SJCRH30 (cell line): ENCODE data around the gene ASL. TPM values are rescaled to one million over a fixed set of nuclear protein-coding genes. Genes with fewer than 3 reads are reported as not detected.
A peak's percentile ranks its signal among the peaks of the same experiment; 100 is the strongest.
"Not testable (repeated sequence)": the region's sequence is repeated elsewhere in the genome, so short reads cannot be mapped to it uniquely, and the experiment has no call there.

Experiments
- DNase-seq, 2 experiments: peaks; one replicate each; pipeline ENCODE4 v3.0.0-alpha.2; 2015 to 2020
- H3K27ac ChIP-seq: fragments of 250-450 bp; sonication (Bioruptor Pico); 2 replicates; pipeline ENCODE4 v1.5.1; 2020; ENCODE audit warnings: mild to moderate bottlenecking, moderate library complexity
- H3K27me3 ChIP-seq: fragments of 250-450 bp; sonication (Bioruptor Pico); 2 replicates; pipeline ENCODE4 v1.5.1; 2020; ENCODE audit warnings: mild to moderate bottlenecking, moderate library complexity
- H3K36me3 ChIP-seq: fragments of 250-450 bp; sonication (Bioruptor Pico); 2 replicates; pipeline ENCODE4 v1.5.1; 2020; ENCODE audit warnings: mild to moderate bottlenecking, moderate library complexity
- H3K4me1 ChIP-seq: fragments of 250-450 bp; sonication (Bioruptor Pico); 2 replicates; pipeline ENCODE4 v1.5.1; 2020; ENCODE audit warnings: mild to moderate bottlenecking, moderate library complexity
- H3K4me3 ChIP-seq: fragments of 250-450 bp; sonication (Bioruptor Pico); 2 replicates; pipeline ENCODE4 v1.5.1; 2020; ENCODE audit warnings: mild to moderate bottlenecking, moderate library complexity
- H3K9me3 ChIP-seq: fragments of 250-450 bp; sonication (Bioruptor Pico); replicated peaks from 2 replicates; pipeline ENCODE4 v1.5.1; 2020; ENCODE audit warnings: mild to moderate bottlenecking, moderate library complexity
- total RNA-seq: library from RNA; depleted of rRNA; stranded (reverse); fragments of >200 nt; shearing (Covaris generic); gene quantifications from 2 replicates; pipeline ENCODE4 v1.2.3, GENCODE V29; 2014; rRNA removed

The ASL gene
- total RNA-seq: 13.7 and 15.0 TPM in 2 replicates

- Histone ChIP-seq H3K27me3 (no peaks in the 10 kb centered on the region), H3K4me1 (no peaks in the 10 kb centered on the region; the same call in 1 of the 2 replicates), H3K9me3 (no peaks in the 10 kb centered on the region), H3K4me3 (peak within 1 kb of the TSS; percentile 88), H3K36me3 (no peaks in the 10 kb centered on the region), H3K27ac (peak within 1 kb of the TSS; percentile 12; the same call in 1 of the 2 replicates)
- DNase-seq: peak; percentile 92 to 95
Observed at GRCh38 chr7:66075590-66076461, at the start of gene ASL. TSS of gene ASL (plus strand) at chr7:66075819. CDS start at chr7:66076082, 263 bp downstream.

GRCh38 chr7:66028342-66028741 is 47.3 kb upstream of the ASL start:
- not testable (repeated sequence) for H3K9me3 ChIP-seq, H3K36me3 ChIP-seq, H3K4me1 ChIP-seq, DNase-seq, H3K27ac ChIP-seq, H3K27me3 ChIP-seq, H3K4me3 ChIP-seq

GRCh38 chr7:66033471-66034385 is 41.9 kb upstream of the ASL start:
- no peak for DNase-seq
- no peaks in the 10 kb centered on the region for H3K4me1 ChIP-seq
- H3K4me3 ChIP-seq: no peak overlapping the region
- no peaks in the 10 kb centered on the region for H3K27me3 ChIP-seq
- no peak overlapping the region for H3K27ac ChIP-seq
- no peaks in the 10 kb centered on the region for H3K36me3 ChIP-seq
- H3K9me3 ChIP-seq: no peaks in the 10 kb centered on the region

GRCh38 chr7:66034436-66035010 is 41.1 kb upstream of the ASL start:
- H3K27ac ChIP-seq, H3K4me3 ChIP-seq, H3K9me3 ChIP-seq, H3K36me3 ChIP-seq, H3K27me3 ChIP-seq, DNase-seq, H3K4me1 ChIP-seq: not testable (repeated sequence)

- H3K36me3 ChIP-seq: no peaks in the 10 kb centered on the region
- DNase-seq: no peak
- H3K27ac ChIP-seq: no peak overlapping the region
- H3K27me3 ChIP-seq: no peaks in the 10 kb centered on the region
- H3K4me3 ChIP-seq: no peak overlapping the region
- no peaks in the 10 kb centered on the region for H3K4me1 ChIP-seq
- no peaks in the 10 kb centered on the region for H3K9me3 ChIP-seq
Observed at GRCh38 chr7:66036382-66036781, 39.2 kb upstream of the ASL start.

- no peak overlapping the region for H3K27ac ChIP-seq
- H3K27me3 ChIP-seq: no peaks in the 10 kb centered on the region
- no peak for DNase-seq
- H3K36me3 ChIP-seq: no peaks in the 10 kb centered on the region
- no peaks in the 10 kb centered on the region for H3K4me1 ChIP-seq
- no peaks in the 10 kb centered on the region for H3K9me3 ChIP-seq
- H3K4me3 ChIP-seq: no peak overlapping the region
Observed at GRCh38 chr7:66036788-66037187, 38.8 kb upstream of the ASL start.

GRCh38 chr7:66039094-66039670 is 36.4 kb upstream of the ASL start:
- Histone ChIP-seq H3K36me3 (no peaks in the 10 kb centered on the region), H3K9me3 (no peaks in the 10 kb centered on the region), H3K27ac (no peak overlapping the region), H3K4me1 (no peaks in the 10 kb centered on the region), H3K4me3 (no peak overlapping the region), H3K27me3 (no peaks in the 10 kb centered on the region)
- DNase-seq: no peak

GRCh38 chr7:66043681-66044497 is 31.7 kb upstream of the ASL start:
- no peak for DNase-seq
- no peaks in the 10 kb centered on the region for H3K4me1 ChIP-seq
- no peaks in the 10 kb centered on the region for H3K36me3 ChIP-seq
- H3K9me3 ChIP-seq: 0 out of 2 replicates have a peak, but pooled peaks cover 2% of the 10 kb centered on the region
- peaks cover 3% of the 10 kb centered on the region; the same call in 1 of the 2 replicates for H3K27me3 ChIP-seq
- H3K4me3 ChIP-seq: no peak overlapping the region
- H3K27ac ChIP-seq: no peak overlapping the region

GRCh38 chr7:66044498-66044854 is 31.1 kb upstream of the ASL start:
- H3K9me3 ChIP-seq, H3K27me3 ChIP-seq, H3K4me3 ChIP-seq, H3K36me3 ChIP-seq, DNase-seq, H3K27ac ChIP-seq, H3K4me1 ChIP-seq: not testable (repeated sequence)

GRCh38 chr7:66047426-66047825 is 28.2 kb upstream of the ASL start:
- Histone ChIP-seq H3K27ac (no peak overlapping the region), H3K9me3 (0 out of 2 replicates have a peak, but pooled peaks cover 2% of the 10 kb centered on the region), H3K4me1 (peaks cover 8% of the 10 kb centered on the region; the same call in 1 of the 2 replicates), H3K36me3 (no peaks in the 10 kb centered on the region), H3K27me3 (peaks cover 3% of the 10 kb centered on the region; the same call in 1 of the 2 replicates), H3K4me3 (no peak overlapping the region)
- peak; percentile 59 to 63 for DNase-seq

GRCh38 chr7:66049886-66050285 is 25.7 kb upstream of the ASL start:
- H3K27me3 ChIP-seq, H3K4me1 ChIP-seq, H3K4me3 ChIP-seq, H3K36me3 ChIP-seq, H3K9me3 ChIP-seq, DNase-seq, H3K27ac ChIP-seq: not testable (repeated sequence)

GRCh38 chr7:66050337-66050957 is 25.2 kb upstream of the ASL start:
- no peak overlapping the region for H3K4me3 ChIP-seq
- 0 out of 2 replicates have a peak, but pooled peaks cover under 1% of the 10 kb centered on the region for H3K9me3 ChIP-seq
- H3K27ac ChIP-seq: no peak overlapping the region
- DNase-seq: no peak
- no peaks in the 10 kb centered on the region for H3K36me3 ChIP-seq
- H3K4me1 ChIP-seq: peaks cover 8% of the 10 kb centered on the region; the same call in 1 of the 2 replicates
- H3K27me3 ChIP-seq: peaks cover 3% of the 10 kb centered on the region; the same call in 1 of the 2 replicates

- Histone ChIP-seq H3K4me3 (no peak overlapping the region), H3K9me3 (no peaks in the 10 kb centered on the region), H3K27ac (no peak overlapping the region), H3K4me1 (peaks cover 8% of the 10 kb centered on the region; the same call in 1 of the 2 replicates), H3K36me3 (no peaks in the 10 kb centered on the region), H3K27me3 (peaks cover 3% of the 10 kb centered on the region; the same call in 1 of the 2 replicates)
- DNase-seq: peak; percentile 51 to 58
Observed at GRCh38 chr7:66050990-66051448, 24.6 kb upstream of the ASL start.
